NCI-H2107 treated with DMSO at 0.1 percent for 48 hours (cell line): ENCODE measurements around the gene HDGFL2.

ENCODE experiments used
- DNase-seq: peaks from one replicate; lab custom pipeline; 2025; ENCODE audit not compliant: unreplicated experiment; lab: John Stamatoyannopoulos, UW

The HDGFL2 gene

GRCh38 chr19:4472174-4472974, at the start of gene HDGFL2:
TSS of gene HDGFL2 (plus strand) at chr19:4472297. CDS start at chr19:4472351, 54 bp downstream.
- no peak for DNase-seq

- no peak for DNase-seq
These were observed 48.5 kb upstream of the HDGFL2 start for GRCh38 chr19:4423416-4424126.

- no peak for DNase-seq
These were observed 46.6 kb upstream of the HDGFL2 start for GRCh38 chr19:4425537-4425936.

GRCh38 chr19:4428326-4428975, 43.6 kb upstream of the HDGFL2 start:
- DNase-seq: no peak

GRCh38 chr19:4429256-4429655, 42.8 kb upstream of the HDGFL2 start:
- no peak for DNase-seq

GRCh38 chr19:4429771-4430171, 42.3 kb upstream of the HDGFL2 start:
- DNase-seq: no peak

- no peak for DNase-seq
These were observed 41.3 kb upstream of the HDGFL2 start for GRCh38 chr19:4430760-4431159.

GRCh38 chr19:4431296-4431695, 40.8 kb upstream of the HDGFL2 start:
- DNase-seq: no peak

GRCh38 chr19:4431808-4432674, 40.1 kb upstream of the HDGFL2 start:
- no peak for DNase-seq

- no peak for DNase-seq
These were observed 39.1 kb upstream of the HDGFL2 start for GRCh38 chr19:4432918-4433506.

GRCh38 chr19:4434391-4434790, 37.7 kb upstream of the HDGFL2 start:
- no peak for DNase-seq

- no peak for DNase-seq
These were observed 35.9 kb upstream of the HDGFL2 start for GRCh38 chr19:4436231-4436630.

- no peak for DNase-seq
These were observed 35.0 kb upstream of the HDGFL2 start for GRCh38 chr19:4437103-4437502.

- DNase-seq: no peak
These were observed 32.9 kb upstream of the HDGFL2 start for GRCh38 chr19:4439243-4439642.

GRCh38 chr19:4441994-4442818, 29.9 kb upstream of the HDGFL2 start:
- no peak for DNase-seq

GRCh38 chr19:4442819-4443146, 29.3 kb upstream of the HDGFL2 start:
- DNase-seq: no peak

GRCh38 chr19:4443188-4443587, 28.9 kb upstream of the HDGFL2 start:
- DNase-seq: no peak

GRCh38 chr19:4443966-4444764, 27.9 kb upstream of the HDGFL2 start:
- no peak for DNase-seq
